Measurements from ENCODE around the gene MMP17.

Gene MMP17

GRCh38 chr12:131783915-131784541 lies 44.2 kb upstream of the MMP17 start:
- Histone ChIP-seq H3K79me2 (ENCODE audit: insufficient read depth, low read length) (no peaks in the 10 kb centered on the region), H3K4me1 (ENCODE audit: insufficient read depth, low read length, severe bottlenecking) (no peaks in the 10 kb centered on the region), H3K27ac (ENCODE audit: low read depth, low read length, poor library complexity, severe bottlenecking) (no peak overlapping the region), H3K9me3 (ENCODE audit: low read length) (no peaks in the 10 kb centered on the region), H4K20me1 (ENCODE audit: insufficient read depth, low read length) (no peaks in the 10 kb centered on the region), H3K4me2 (ENCODE audit: low read length) (no peak overlapping the region), H3K36me3 (ENCODE audit: insufficient read depth, low read length) (peaks cover 72% of the 10 kb centered on the region), H3K4me3 (ENCODE audit: low read depth, low read length, poor library complexity, severe bottlenecking) (no peak overlapping the region), H3K27me3 (ENCODE audit: insufficient read depth, low read length) (no peaks in the 10 kb centered on the region), H3K9me2 (ENCODE audit: low read depth, low read length) (no peaks in the 10 kb centered on the region), H2AFZ (ENCODE audit: low read length) (no peak overlapping the region), H3K9ac (ENCODE audit: low read length) (no peak overlapping the region), H3F3A (ENCODE audit: insufficient read depth, low read length) (no peaks in the 10 kb centered on the region)
- TF ChIP-seq EZH2 (IDR thresholded peaks at IDR 0.05; ENCODE audit: borderline replicate concordance, low read length) (no peak), CTCF (IDR thresholded peaks at IDR 0.05; ENCODE audit: low read length) (no peak)

- H3K36me3 ChIP-seq (ENCODE audit: insufficient read depth, low read length) = peaks cover 75% of the 10 kb centered on the region
- H3K4me3 ChIP-seq (ENCODE audit: low read depth, low read length, poor library complexity, severe bottlenecking) = no peak overlapping the region
- H3K4me1 ChIP-seq (ENCODE audit: insufficient read depth, low read length, severe bottlenecking) = no peaks in the 10 kb centered on the region
- H3K27me3 ChIP-seq (ENCODE audit: insufficient read depth, low read length) = no peaks in the 10 kb centered on the region
- no peak overlapping the region for H3K27ac ChIP-seq (ENCODE audit: low read depth, low read length, poor library complexity, severe bottlenecking)
- H3K4me2 ChIP-seq (ENCODE audit: low read length) = no peak overlapping the region
- no peaks in the 10 kb centered on the region for H4K20me1 ChIP-seq (ENCODE audit: insufficient read depth, low read length)
- no peaks in the 10 kb centered on the region for H3F3A ChIP-seq (ENCODE audit: insufficient read depth, low read length)
- H3K79me2 ChIP-seq (ENCODE audit: insufficient read depth, low read length) = no peaks in the 10 kb centered on the region
- H3K9ac ChIP-seq (ENCODE audit: low read length) = no peak overlapping the region
- H3K9me3 ChIP-seq (ENCODE audit: low read length) = no peaks in the 10 kb centered on the region
- no peaks in the 10 kb centered on the region for H3K9me2 ChIP-seq (ENCODE audit: low read depth, low read length)
- H2AFZ ChIP-seq (ENCODE audit: low read length) = no peak overlapping the region
- TF ChIP-seq CTCF (IDR thresholded peaks at IDR 0.05; ENCODE audit: low read length) (no peak), EZH2 (IDR thresholded peaks at IDR 0.05; ENCODE audit: borderline replicate concordance, low read length) (no peak)
Observed at GRCh38 chr12:131784909-131785762, 43.1 kb upstream of the MMP17 start.

- H3K27ac ChIP-seq (ENCODE audit: low read depth, low read length, poor library complexity, severe bottlenecking) = no peak overlapping the region
Observed at GRCh38 chr12:131785763-131786330, 42.3 kb upstream of the MMP17 start.

More at GRCh38 chr12:131785763-131786330, 42.3 kb upstream of the MMP17 start:
- no peaks in the 10 kb centered on the region for H3K27me3 ChIP-seq (ENCODE audit: insufficient read depth, low read length)
- H3K4me3 ChIP-seq (ENCODE audit: low read depth, low read length, poor library complexity, severe bottlenecking) = no peak overlapping the region
- no peak overlapping the region for H3K4me2 ChIP-seq (ENCODE audit: low read length)
- H3K36me3 ChIP-seq (ENCODE audit: insufficient read depth, low read length) = peaks cover 75% of the 10 kb centered on the region
- H3K9me3 ChIP-seq (ENCODE audit: low read length) = no peaks in the 10 kb centered on the region
- H3K9ac ChIP-seq (ENCODE audit: low read length) = no peak overlapping the region
- H4K20me1 ChIP-seq (ENCODE audit: insufficient read depth, low read length) = no peaks in the 10 kb centered on the region
- no peaks in the 10 kb centered on the region for H3K79me2 ChIP-seq (ENCODE audit: insufficient read depth, low read length)
- no peaks in the 10 kb centered on the region for H3K9me2 ChIP-seq (ENCODE audit: low read depth, low read length)
- H3F3A ChIP-seq (ENCODE audit: insufficient read depth, low read length) = no peaks in the 10 kb centered on the region
- no peak overlapping the region for H2AFZ ChIP-seq (ENCODE audit: low read length)
- TF ChIP-seq CTCF (IDR thresholded peaks at IDR 0.05; ENCODE audit: low read length) = no peak
- no peak for TF ChIP-seq EZH2 (IDR thresholded peaks at IDR 0.05; ENCODE audit: borderline replicate concordance, low read length)
- no peaks in the 10 kb centered on the region for H3K4me1 ChIP-seq (ENCODE audit: insufficient read depth, low read length, severe bottlenecking)

Data from OCI-LY1 (cell line).